ENCODE measurements around the gene P2RY2. TPM values are rescaled to one million over a fixed set of nuclear protein-coding genes. Genes with fewer than 3 reads are reported as not detected.

Gene P2RY2
- total RNA-seq, 1 experiment from 2014 or later, result 0.26 TPM

GRCh38 chr11:73257342-73258103 is 39.4 kb downstream of the P2RY2 start:
- Histone ChIP-seq H4K5ac (ENCODE audit: insufficient read length, low read depth, low read length) (no peak overlapping the region), H3T11ph (ENCODE audit: low read length) (no peak overlapping the region), H2AK5ac (ENCODE audit: insufficient read length, low read length) (no peak overlapping the region), H3K23ac (ENCODE audit: insufficient read length, low read depth, low read length) (no peak overlapping the region), H2BK12ac (ENCODE audit: insufficient read length, low read depth, low read length) (no peak overlapping the region), H3K27ac (ENCODE audit: insufficient read length, low read depth, low read length) (no peak overlapping the region), H4K20me1 (ENCODE audit: control insufficient read depth, insufficient read depth, insufficient read length) (no peaks in the 10 kb centered on the region), H3K4me1 (ENCODE audit: insufficient read depth, low read length) (no peaks in the 10 kb centered on the region), H3K79me1 (ENCODE audit: insufficient read depth, low read depth, low read length, poor library complexity, severe bottlenecking) (no peaks in the 10 kb centered on the region), H3K27me3 (ENCODE audit: insufficient read depth, low read length) (no peaks in the 10 kb centered on the region), H4K91ac (ENCODE audit: insufficient read length, low read depth, low read length) (no peak overlapping the region), H3K9ac (ENCODE audit: extremely low read depth, insufficient read length, low read length) (no peak overlapping the region), H3K56ac (ENCODE audit: insufficient read length, low read depth, low read length) (no peak overlapping the region), H3K9me3 (ENCODE audit: control insufficient read depth, low read depth, low read length) (no peaks in the 10 kb centered on the region), H2BK120ac (ENCODE audit: low read depth, low read length, poor library complexity, severe bottlenecking) (no peak overlapping the region), H2BK5ac (ENCODE audit: insufficient read length, low read length) (no peak overlapping the region), H4K8ac (replicated peaks; ENCODE audit: insufficient read length, low read depth, low read length) (no peak overlapping the region), H3K4ac (ENCODE audit: low read depth, low read length) (no peak overlapping the region), H2AFZ (ENCODE audit: low read length) (no peak overlapping the region), H3K14ac (ENCODE audit: insufficient read depth, low read length) (no peak overlapping the region), H3K18ac (ENCODE audit: insufficient read length, low read depth, low read length) (no peak overlapping the region), H3K79me2 (ENCODE audit: insufficient read depth, low read length) (no peaks in the 10 kb centered on the region), H2BK15ac (ENCODE audit: low read depth, low read length) (no peak overlapping the region), H3K23me2 (ENCODE audit: insufficient read length, low read depth, low read length, poor library complexity, severe bottlenecking) (no peaks in the 10 kb centered on the region), H2BK20ac (ENCODE audit: low read depth, low read length, poor library complexity, severe bottlenecking) (no peak overlapping the region), H3K4me2 (ENCODE audit: insufficient read depth, insufficient read length, low read length) (no peak overlapping the region)
- no peak for TF ChIP-seq CTCF (conservative IDR thresholded peaks at IDR 0.05)
- H3K4me1 Mint-ChIP-seq, result peaks cover 0 to 10% of the 10 kb centered on the region in 2 experiments; a peak in 3 of 4 replicates
- peak; percentile 33 for DNase-seq
- no peaks in the 10 kb centered on the region for H3K9me3 Mint-ChIP-seq
- H3K36me3 Mint-ChIP-seq (ENCODE audit: insufficient read depth in 1 of 3, low read depth in 3 of 3), result no peaks in the 10 kb centered on the region
- no peak overlapping the region for H3K4me3 Mint-ChIP-seq
- WGBS (ENCODE audit: extremely low coverage, insufficient read length, low lambda C conversion rate), result no CpG with 5 or more reads among the region's 6 CpGs
- peak overlapping the region in 1 of 3 experiments; percentile 27; a peak in 2 of 7 replicates for H3K27ac Mint-ChIP-seq
- H3K27me3 Mint-ChIP-seq (ENCODE audit: low read depth), result peaks cover 9% of the 10 kb centered on the region
